ENCODE results near the gene KCNC4.

KCNC4 gene

DNA sequence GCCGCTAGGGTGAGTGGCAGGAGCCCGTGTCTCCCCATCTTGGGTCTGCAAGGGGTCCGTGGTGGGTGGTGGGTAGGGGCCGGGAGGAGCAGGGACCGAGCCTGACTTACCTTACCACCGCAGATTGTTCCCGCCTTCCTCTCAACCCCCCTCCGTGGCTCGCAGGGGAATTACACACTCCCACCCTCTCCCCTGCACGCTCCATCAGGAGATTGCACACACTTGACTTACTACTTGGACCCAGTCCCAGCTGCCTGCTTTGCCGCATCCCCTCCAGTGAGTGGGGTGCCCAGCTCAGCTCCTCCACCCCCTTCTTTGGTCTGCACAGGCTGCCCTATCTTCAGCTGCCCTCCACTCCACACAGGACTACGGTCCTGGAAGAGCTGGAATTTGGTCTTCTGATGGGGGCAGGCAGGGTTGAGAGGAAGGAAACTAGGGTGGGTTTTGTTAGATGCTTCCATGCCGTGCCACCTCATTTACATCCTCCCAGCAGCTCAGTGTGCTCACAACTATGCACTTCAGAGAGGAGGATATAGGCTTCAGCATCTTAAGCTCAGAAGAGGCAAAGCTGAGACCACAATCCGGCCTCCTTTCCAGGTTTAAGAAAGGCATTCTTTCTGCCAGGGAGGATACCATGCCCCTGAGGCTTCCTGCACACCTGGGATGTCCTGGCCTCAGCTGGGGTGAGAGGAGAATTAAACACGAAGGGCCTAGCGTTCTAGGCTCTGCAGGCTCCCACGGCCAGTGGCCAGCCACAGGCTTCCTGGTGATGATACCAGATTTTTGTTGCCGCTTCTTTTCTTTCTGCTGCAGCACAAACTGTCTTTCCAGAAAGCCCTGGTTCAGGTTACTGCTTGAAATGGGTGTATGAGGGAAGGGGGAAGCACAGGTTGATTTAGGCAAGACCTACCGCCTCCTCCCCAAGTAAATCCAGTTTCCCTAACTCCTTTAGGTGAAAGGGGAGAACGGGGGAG lies 2.3 kb downstream of the KCNC4 start:
- peak; percentile 24 for DNase-seq

GRCh38 chr1:110213143-110213540 lies 3.0 kb downstream of the KCNC4 start:
- no peak for DNase-seq

DNA sequence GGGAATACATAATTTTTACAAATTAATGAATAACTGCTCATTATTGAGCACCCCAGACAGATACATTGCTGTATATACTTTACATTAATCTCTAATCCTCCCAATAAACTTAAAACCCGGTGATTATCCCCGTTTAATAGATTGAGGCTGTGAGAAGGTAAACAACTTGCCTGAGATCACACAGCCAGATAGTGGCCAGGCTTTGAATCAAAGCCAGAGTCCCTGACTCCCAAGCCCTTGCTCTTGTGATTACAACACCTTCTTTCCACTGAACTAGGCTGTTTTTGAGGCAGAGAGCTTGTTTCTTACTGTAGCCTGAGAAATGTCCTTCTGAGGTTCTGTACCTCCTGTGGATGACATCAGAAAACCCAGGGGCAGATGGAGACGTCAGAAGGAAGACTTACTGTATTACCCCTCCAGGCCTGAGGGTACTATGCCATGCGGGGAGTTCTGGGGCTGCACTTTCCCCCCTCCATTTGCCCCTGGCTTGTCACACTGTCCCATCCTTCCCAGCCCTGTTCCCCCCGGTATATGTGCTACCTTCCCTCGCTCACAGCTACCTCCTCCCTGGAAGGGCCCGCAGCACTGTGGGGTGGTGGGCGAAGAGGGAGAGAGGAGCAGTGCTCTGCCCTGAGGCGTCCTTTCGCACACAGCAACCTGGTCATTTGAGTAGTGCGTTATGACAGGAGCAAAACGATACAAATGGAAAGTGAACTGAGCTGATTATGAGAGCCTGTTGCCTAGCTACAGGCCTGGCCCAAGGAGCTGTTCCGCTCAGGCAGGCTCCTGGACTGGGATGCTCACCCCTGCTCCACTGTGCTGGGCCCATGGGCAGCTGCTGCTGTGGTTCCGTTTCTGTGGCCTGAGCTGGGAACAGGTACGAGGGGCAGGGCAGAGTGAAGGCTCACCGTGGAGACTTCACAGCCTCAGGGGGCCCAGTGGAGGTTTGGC lies 4.6 kb downstream of the KCNC4 start:
- no peak for DNase-seq

- no peak for DNase-seq
These were observed 5.8 kb downstream of the KCNC4 start for GRCh38 chr1:110215621-110216515.

- DNase-seq, result no peak
These were observed 6.8 kb downstream of the KCNC4 start for GRCh38 chr1:110216844-110217444.

DNA sequence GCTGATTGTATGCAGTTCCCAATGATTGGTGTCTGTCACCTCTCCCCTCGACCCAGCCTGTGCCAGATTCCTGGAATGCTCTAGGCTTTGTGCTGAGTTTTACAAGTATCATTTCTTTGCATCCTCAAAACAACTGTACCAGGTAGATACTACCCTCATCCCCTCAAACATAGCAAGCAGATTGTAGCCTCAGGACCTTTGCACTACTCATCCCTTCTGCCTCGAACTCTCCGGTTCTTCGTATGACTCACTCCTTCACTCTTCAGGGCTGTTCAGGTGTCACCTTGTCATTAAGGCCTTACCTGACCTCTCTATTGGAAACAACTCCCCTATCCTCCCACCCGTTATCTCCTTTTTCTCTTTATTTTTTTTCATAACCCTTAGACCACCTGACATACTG lies 8.0 kb downstream of the KCNC4 start:
- DNase-seq, result no peak

GRCh38 chr1:110218739-110219138 lies 8.6 kb downstream of the KCNC4 start:
- DNase-seq, result no peak

GRCh38 chr1:110220324-110220723 lies 10.2 kb downstream of the KCNC4 start:
- DNase-seq, result no peak

- no peak for DNase-seq
These were observed 11.0 kb downstream of the KCNC4 start for GRCh38 chr1:110221119-110221518.

DNA sequence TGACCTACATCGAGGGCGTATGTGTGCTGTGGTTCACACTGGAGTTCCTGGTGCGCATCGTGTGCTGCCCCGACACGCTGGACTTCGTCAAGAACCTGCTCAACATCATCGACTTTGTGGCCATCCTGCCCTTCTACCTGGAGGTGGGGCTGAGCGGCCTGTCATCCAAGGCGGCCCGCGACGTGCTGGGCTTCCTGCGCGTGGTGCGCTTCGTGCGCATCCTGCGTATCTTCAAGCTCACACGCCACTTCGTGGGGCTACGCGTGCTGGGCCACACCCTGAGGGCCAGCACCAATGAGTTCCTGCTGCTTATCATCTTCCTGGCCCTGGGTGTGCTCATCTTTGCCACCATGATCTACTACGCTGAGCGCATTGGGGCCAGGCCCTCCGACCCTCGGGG lies 13.0 kb downstream of the KCNC4 start:
- DNase-seq, result no peak

- no peak for DNase-seq
These were observed 13.5 kb downstream of the KCNC4 start for GRCh38 chr1:110223581-110223980.

DNA sequence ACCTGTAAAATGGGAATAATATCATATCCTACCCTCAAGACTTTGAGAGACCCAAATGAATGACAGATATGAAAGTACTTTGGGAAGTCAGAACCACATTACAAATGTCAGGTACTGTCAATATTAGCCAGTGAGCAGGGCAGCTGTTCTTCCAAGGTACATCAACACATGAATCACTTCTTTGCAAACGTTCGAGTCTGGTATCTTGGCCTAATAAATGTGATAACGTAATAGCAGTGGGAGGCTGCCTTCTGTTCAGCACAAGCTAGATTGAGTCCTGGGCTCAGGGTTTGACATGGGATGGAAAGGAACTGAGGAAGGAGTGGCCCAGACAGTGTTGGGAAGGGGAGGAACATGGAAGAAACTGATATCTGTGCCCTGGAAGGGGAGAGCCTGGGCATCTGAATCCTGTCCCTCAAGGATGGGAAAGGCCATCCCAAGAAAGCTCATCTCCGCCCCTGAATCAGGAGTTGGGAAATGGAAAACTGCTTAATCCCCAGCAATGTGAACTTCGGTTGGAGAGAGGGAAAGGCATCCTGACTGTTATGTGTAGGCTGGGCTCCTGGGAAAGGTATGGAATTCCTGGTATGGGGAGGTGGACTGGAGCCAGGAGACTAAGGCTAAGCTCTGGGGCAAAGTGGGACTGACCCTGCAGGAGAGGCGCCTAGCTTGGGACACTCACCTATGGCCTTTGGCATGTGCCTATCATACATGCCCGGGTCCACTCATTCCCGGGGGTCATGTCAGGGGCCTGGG lies 14.3 kb downstream of the KCNC4 start:
- no peak for DNase-seq

DNA sequence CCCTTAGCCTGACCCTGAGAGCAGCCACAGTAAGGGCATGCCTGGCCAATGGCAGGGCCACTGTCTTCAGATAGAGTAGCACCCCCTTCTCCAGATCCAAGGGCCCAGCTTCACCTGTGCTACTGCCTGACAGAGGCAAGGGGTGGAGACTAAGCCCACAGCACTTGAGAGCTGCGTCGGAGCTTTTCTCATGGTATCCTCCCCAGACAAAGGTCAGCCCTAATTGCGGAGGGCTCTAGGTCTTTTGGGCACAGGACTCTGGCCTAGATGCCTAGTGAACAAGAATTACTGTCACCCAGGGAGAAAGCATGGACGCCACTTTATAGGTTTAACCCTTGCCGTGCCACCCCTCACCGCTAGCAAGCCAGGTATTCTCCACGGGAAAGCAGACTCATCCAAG lies 15.1 kb downstream of the KCNC4 start:
- no peak for DNase-seq

DNA sequence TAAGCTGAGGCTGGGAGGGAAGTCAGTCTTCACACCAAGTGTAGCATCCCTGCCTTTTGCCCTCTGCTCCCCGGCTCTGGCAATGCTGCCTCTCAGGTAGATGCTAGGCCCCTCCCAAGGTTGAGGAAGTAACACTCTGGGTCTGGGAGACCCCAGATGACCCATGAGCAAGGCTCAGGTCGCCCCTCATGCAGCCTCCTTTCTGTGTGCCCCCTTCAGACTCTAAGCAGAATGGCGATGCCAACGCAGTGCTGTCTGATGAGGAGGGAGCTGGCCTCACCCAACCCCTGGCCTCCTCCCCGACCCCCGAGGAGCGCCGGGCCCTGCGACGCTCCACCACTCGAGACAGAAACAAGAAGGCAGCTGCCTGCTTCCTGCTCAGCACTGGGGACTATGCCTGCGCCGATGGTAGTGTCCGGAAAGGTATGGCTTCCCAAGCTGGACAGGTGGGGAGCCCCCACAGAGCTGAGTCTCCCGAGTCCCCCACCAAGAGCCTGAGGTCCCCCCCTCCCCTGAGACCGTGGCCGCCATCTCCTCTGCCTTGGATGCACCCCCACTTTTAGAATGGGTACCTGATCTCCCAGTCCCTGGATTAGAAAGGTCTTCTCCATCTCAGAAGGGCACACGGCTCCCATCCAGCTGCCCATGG lies 15.8 kb downstream of the KCNC4 start:
- DNase-seq, result no peak

DNA sequence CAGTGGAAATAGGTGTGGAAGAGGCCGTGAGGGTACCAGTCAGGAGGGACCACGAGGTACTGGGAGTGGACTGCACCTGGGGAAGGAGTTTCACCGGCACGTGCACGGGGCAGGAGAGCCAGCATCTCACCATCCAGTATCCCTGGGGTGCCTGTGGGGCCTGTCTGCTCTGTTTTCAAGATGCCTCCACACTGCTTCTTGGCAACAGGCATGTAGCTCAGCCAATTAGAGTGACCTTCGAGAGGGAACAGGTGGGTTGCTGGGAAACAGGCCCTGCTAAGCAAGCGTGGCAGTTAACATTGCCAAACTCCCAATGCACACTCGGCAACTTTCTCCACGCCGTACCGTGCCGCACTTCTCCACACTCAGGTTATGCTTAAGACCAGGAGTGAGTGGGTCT lies 17.7 kb downstream of the KCNC4 start:
- DNase-seq, result no peak

GRCh38 chr1:110228381-110228780 lies 18.3 kb downstream of the KCNC4 start:
- no peak for DNase-seq

GRCh38 chr1:110228869-110229268 lies 18.8 kb downstream of the KCNC4 start:
- no peak for DNase-seq

DNA sequence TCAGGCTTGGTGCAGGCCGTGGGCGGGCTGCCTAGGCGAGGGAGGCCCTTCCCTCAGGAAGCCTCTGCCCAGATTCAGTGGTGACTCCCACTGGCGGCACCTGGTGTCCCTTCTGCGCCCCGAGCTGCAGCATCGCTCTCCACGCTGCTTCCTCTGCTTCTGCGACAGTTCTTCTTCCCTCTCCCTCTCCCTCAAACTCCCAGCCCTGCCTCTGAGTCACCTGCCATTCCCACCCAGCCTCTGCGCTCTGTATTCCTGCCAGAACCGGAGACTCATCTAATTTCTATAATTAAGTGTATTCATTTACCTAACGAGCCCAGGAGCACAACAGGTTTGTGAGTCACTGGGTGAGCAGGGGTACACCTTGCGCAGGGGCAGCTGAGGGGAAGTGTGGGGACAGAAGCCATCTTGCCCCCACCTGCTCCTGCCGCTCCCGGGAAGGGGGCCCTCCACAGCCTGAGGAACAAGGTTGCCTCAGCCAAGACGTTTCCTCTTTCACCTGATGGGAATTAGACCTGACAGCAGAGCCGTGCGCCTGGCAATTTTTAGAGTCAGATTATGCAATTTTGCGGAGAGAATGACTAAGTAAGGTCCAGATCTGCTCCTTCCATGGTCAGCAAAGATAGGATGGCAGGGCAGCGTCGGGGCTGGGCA lies 19.4 kb downstream of the KCNC4 start:
- DNase-seq, result no peak

DNA sequence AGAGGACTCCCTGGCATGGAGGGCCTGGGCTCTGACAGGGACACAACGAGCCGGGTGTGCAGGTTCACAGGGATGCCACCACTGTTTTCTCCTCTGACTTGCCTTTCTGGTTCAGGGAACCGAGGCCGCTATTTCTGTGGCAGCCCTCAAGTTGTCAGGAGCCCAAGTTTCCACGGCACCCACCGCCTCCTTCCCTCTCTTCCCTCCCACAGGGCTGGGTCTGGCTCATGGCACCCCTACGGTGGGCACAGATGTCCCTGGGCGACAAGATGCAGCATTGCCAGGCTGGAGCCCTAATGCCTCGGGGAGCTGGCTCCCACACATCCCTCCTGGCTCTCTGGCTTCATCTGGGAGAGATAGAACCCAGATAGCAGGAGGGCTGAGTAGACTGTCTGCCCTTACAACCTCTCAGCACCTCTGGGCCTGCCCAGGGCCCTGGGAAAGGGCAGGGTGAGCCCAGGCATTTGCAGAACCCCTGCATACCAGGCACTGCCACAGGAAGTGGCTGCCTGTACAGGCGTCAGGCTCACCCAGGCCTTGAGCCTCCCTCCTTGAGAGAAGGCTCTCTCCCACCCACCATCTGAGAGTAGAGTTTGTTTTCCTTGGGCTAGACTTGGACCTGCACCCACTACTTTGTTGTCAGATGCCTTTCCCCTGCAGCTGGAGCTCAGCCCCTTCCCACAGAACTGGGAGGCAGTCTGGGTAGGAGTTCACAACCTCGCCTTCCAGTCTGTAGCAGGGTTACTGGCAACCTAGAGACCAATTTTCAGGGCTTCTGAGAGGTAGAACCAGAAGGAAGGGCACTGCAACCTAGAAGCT lies 20.5 kb downstream of the KCNC4 start:
- DNase-seq, result no peak
